AG04450 (cell line): ENCODE measurements around the gene TMTC1. TPM values are rescaled to one million over a fixed set of nuclear protein-coding genes. Genes with fewer than 3 reads are reported as not detected.

ENCODE experiments used
- CTCF ChIA-PET: fragments of 300-600, 350-600 bp; formaldehyde crosslinking; extraction: SDS; loops from one replicate; lab custom pipeline; 2022; ENCODE audit warnings: antibody characterized with exemption, inconsistent platforms; lab: Charles Lee
- POLR2A ChIA-PET: fragments of 350-600 bp; formaldehyde crosslinking; extraction: SDS; loops from one replicate; lab custom pipeline; 2021; ENCODE audit warnings: antibody characterized with exemption, inconsistent platforms; lab: Yijun Ruan, JAX
- DNase-seq: peaks from one replicate; pipeline ENCODE4 v3.0.0-alpha.2; 2011; ENCODE audit warnings: low read depth, low spot score
- H3K27ac ChIP-seq: one replicate; pipeline ENCODE4 v1.5.1; 2012; ENCODE audit warnings: low read depth, low read length, control low read depth
- H3K27me3 ChIP-seq: one replicate; pipeline ENCODE4 v1.6.0; 2012; ENCODE audit warnings: low read length; ENCODE audit not compliant: control insufficient read depth, insufficient read depth
- H3K4me3 ChIP-seq: 2 replicates; pipeline ENCODE4 v1.5.1; 2011; ENCODE audit warnings: mild to moderate bottlenecking, low read depth, low read length, control low read depth
- H3K9me3 ChIP-seq: 2 replicates; pipeline ENCODE4 v1.5.1; 2012; ENCODE audit warnings: low read length; ENCODE audit not compliant: control insufficient read depth, insufficient read depth
- polyA plus RNA-seq: library from polyadenylated mRNA; depleted of rRNA; stranded (reverse); fragments of >200 nt; gene quantifications from 2 replicates; pipeline ENCODE4 v1.2.3, GENCODE V29; 2011
- TF ChIP-seq, protein P1 (sequence below): IDR thresholded peaks from 2 replicates; pipeline ENCODE4 v1.5.1; 2011; ENCODE audit warnings: low read depth, low read length, control low read depth, inconsistent platforms

The TMTC1 gene
- polyA plus RNA-seq, 1 experiment, result 66.8 TPM

GRCh38 chr12:29797565-29798355 is 14.0 kb upstream of the TMTC1 start:
- Histone ChIP-seq H3K27ac (no peak overlapping the region), H3K27me3 (peaks cover 10% of the 10 kb centered on the region), H3K9me3 (peaks cover 3% of the 10 kb centered on the region), H3K4me3 (no peak overlapping the region)
- DNase-seq, result no peak
- CTCF ChIA-PET, result interaction anchor here (1.5 to 2.2 kb wide), 2 partner anchors 277 to 278 kb away, joined by 3 to 5 read pairs; no protein-coding TSS in a partner anchor
- TF ChIP-seq, protein P1, sequence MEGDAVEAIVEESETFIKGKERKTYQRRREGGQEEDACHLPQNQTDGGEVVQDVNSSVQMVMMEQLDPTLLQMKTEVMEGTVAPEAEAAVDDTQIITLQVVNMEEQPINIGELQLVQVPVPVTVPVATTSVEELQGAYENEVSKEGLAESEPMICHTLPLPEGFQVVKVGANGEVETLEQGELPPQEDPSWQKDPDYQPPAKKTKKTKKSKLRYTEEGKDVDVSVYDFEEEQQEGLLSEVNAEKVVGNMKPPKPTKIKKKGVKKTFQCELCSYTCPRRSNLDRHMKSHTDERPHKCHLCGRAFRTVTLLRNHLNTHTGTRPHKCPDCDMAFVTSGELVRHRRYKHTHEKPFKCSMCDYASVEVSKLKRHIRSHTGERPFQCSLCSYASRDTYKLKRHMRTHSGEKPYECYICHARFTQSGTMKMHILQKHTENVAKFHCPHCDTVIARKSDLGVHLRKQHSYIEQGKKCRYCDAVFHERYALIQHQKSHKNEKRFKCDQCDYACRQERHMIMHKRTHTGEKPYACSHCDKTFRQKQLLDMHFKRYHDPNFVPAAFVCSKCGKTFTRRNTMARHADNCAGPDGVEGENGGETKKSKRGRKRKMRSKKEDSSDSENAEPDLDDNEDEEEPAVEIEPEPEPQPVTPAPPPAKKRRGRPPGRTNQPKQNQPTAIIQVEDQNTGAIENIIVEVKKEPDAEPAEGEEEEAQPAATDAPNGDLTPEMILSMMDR, result no peak
- POLR2A ChIA-PET, result interaction anchor here (0.8 to 1.2 kb wide), 2 partner anchors 15 to 29 kb away, joined by 3 to 4 read pairs; no protein-coding TSS in a partner anchor

DNA sequence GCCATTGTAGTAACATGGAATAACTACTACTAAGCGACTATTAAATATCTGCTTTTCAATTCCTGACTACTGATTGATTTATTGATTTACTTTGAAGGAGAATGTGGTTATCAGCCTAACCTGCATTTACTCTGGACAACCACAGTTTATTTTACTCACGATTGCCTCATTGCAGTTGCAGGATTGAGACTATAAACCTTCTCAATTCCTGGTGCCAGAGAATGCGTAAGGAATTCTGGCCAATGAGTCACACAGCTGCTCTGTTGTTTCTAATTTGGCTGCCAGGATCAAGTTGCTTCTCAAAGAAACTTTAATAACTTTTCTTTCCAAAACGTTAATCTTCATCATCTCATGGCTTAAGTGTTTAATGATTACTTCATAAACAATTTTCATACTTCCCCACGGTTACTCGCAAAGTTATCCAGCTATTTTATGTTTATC is 13.1 kb upstream of the TMTC1 start:
- H3K27me3 ChIP-seq, result peaks cover 10% of the 10 kb centered on the region
- ChIA-PET CTCF (interaction anchor here (1.1 to 2.2 kb wide), 3 partner anchors 245 to 277 kb away, joined by 3 to 5 read pairs (median 3); no protein-coding TSS in a partner anchor), POLR2A (interaction anchor here (0.8 to 1.2 kb wide), 2 partner anchors 14 to 28 kb away, joined by 3 to 4 read pairs; no protein-coding TSS in a partner anchor)
- TF ChIP-seq, protein P1, result no peak
- peak; percentile 87 for DNase-seq
- H3K4me3 ChIP-seq, result no peak overlapping the region
- H3K27ac ChIP-seq, result no peak overlapping the region
- H3K9me3 ChIP-seq, result no peaks in the 10 kb centered on the region; the same call in 1 of the 2 replicates

DNA sequence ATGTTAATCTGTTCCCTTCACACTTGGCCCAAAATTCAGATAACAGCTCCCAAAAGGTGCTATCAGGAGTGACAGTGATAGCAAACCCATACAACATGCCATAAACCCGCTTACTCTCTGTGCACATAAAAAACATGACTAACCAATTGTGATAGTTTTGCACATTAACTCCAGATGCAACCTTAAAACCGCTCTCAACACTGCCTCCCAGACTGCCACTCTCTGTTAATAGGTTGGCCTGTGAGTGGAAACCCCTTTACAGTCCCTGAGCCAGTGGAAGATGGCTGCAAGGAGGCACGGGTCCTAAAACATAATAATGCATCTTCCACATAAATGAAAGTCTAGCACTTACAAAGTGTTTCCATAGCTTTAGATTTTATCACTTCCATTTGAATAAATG is 12.0 kb upstream of the TMTC1 start:
- CTCF ChIA-PET, result interaction anchor here (1.1 to 2.2 kb wide), 2 partner anchors 244 to 276 kb away, joined by 3 to 5 read pairs; no protein-coding TSS in a partner anchor
- DNase-seq, result no peak
- Histone ChIP-seq H3K4me3 (no peak overlapping the region), H3K27me3 (peaks cover 10% of the 10 kb centered on the region), H3K9me3 (no peaks in the 10 kb centered on the region; the same call in 1 of the 2 replicates), H3K27ac (no peak overlapping the region)
- POLR2A ChIA-PET, result no interaction called here
- TF ChIP-seq, protein P1, result no peak

DNA sequence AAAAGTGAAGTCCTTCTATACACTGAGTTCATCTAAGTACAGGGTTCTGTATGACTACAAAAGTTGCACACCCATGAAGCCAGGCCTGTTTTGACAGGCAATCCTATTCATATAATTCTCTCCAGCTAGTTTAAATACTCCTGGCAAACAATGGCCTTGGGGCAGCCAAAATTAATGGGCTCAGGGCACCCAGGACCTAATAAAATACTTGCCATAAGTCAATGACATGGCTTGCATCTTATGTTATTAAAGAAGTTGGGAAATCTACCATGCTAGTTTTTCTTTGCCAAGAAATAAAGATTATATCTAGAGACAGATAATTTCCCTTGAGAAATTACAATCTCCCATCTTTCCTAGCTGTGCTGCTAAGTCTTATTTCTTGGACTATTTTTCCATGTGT is 11.1 kb upstream of the TMTC1 start:
- ChIA-PET POLR2A (no interaction called here), CTCF (no interaction called here)

More for the DNA sequence above, 11.1 kb upstream of the TMTC1 start:
- no peaks in the 10 kb centered on the region; the same call in 1 of the 2 replicates for H3K9me3 ChIP-seq
- TF ChIP-seq, protein P1, result no peak
- H3K4me3 ChIP-seq, result no peak overlapping the region
- H3K27me3 ChIP-seq, result peaks cover 10% of the 10 kb centered on the region
- no peak overlapping the region for H3K27ac ChIP-seq
- DNase-seq, result no peak
